Transverse colon (tissue), 3 donors: Measurements from ENCODE around the gene PDILT.

Source experiments
- POLR2A ChIP-seq: fragments of 450-650 bp; IDR thresholded peaks from one replicate; pipeline ENCODE4 v1.6.1; 2016; ENCODE audit warnings: antibody characterized with exemption, mild to moderate bottlenecking, moderate library complexity
- TF ChIP-seq, protein P1 (sequence below), 5 experiments: fragments of 200-600 bp in 3 of 5; fragments of 450-650 bp in 2 of 5; sonication (generic) in 3 of 5; IDR thresholded peaks; 1 replicate in 2 of 5; 2 replicates in 3 of 5; pipeline ENCODE4 v1.5.1; 2016 to 2017; ENCODE audit warnings: antibody characterized with exemption in 5 of 5, inconsistent platforms in 3 of 5, mild to moderate bottlenecking in 2 of 5, moderate library complexity in 1 of 5

DNA sequence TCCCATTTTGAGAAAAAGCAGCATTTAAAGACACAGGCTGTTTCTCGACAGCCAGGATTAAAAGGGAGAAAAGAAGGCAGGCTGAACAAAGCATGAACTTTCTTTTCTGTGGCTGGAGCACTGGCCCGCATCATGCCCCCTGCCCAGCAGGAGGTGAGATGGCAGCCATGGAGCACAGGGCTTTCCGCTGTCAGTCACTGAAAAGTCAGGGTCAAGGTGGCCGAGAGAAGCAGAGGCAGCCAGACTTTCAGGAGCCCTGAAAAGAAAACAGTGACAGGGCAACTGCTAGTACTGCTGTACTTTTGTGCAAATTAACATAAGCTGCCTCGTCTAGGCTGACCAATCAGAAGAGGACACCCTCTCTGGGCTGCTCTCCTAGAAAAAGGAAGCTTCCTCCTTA lies 71.4 kb downstream of the PDILT start:
- TF ChIP-seq, protein P1, sequence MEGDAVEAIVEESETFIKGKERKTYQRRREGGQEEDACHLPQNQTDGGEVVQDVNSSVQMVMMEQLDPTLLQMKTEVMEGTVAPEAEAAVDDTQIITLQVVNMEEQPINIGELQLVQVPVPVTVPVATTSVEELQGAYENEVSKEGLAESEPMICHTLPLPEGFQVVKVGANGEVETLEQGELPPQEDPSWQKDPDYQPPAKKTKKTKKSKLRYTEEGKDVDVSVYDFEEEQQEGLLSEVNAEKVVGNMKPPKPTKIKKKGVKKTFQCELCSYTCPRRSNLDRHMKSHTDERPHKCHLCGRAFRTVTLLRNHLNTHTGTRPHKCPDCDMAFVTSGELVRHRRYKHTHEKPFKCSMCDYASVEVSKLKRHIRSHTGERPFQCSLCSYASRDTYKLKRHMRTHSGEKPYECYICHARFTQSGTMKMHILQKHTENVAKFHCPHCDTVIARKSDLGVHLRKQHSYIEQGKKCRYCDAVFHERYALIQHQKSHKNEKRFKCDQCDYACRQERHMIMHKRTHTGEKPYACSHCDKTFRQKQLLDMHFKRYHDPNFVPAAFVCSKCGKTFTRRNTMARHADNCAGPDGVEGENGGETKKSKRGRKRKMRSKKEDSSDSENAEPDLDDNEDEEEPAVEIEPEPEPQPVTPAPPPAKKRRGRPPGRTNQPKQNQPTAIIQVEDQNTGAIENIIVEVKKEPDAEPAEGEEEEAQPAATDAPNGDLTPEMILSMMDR (IDR thresholded peaks at IDR 0.05) = no peak
- TF ChIP-seq POLR2A = no peak
